Neural crest cell (in vitro differentiated cells): ENCODE results near the gene PLOD1. TPM values are rescaled to one million over a fixed set of nuclear protein-coding genes. Genes with fewer than 3 reads are reported as not detected.

ENCODE experiments used
- DNase-seq: peaks from one replicate; pipeline ENCODE4 v3.0.0; 2021; ENCODE audit warnings: low read depth, mixed read lengths, low spot score
- H3K27ac Mint-ChIP-seq: one replicate; pipeline ENCODE4 v1.8.0; 2021; ENCODE audit warnings: mild to moderate bottlenecking, mixed read lengths; ENCODE audit not compliant: unreplicated experiment
- H3K27me3 Mint-ChIP-seq: 2 replicates; pipeline ENCODE4 v1.8.0; 2021; ENCODE audit warnings: low read depth, mild to moderate bottlenecking, mixed read lengths
- H3K36me3 Mint-ChIP-seq: 2 replicates; pipeline ENCODE4 v1.8.0; 2021; ENCODE audit warnings: low read depth, mild to moderate bottlenecking, mixed read lengths
- H3K4me1 Mint-ChIP-seq: 2 replicates; pipeline ENCODE4 v1.8.0; 2021; ENCODE audit warnings: mixed read lengths
- H3K4me3 Mint-ChIP-seq: one replicate; pipeline ENCODE4 v1.8.0; 2021; ENCODE audit warnings: mild to moderate bottlenecking, mixed read lengths
- H3K9me3 Mint-ChIP-seq: 2 replicates; pipeline ENCODE4 v1.8.0; 2021; ENCODE audit warnings: mixed read lengths
- total RNA-seq: library from RNA; stranded (reverse); gene quantifications from 2 replicates; pipeline ENCODE4 v1.2.1, GENCODE V29; 2021
- TF ChIP-seq, protein P1 (sequence below): fragments of 200-600 bp; sonication (generic); conservative IDR thresholded peaks from 2 replicates; pipeline ENCODE4 v1.5.0; 2021; ENCODE audit warnings: antibody characterized with exemption, mild to moderate bottlenecking

Gene PLOD1
- total RNA-seq, 1 donor from 2014 or later: 58.7 TPM

DNA sequence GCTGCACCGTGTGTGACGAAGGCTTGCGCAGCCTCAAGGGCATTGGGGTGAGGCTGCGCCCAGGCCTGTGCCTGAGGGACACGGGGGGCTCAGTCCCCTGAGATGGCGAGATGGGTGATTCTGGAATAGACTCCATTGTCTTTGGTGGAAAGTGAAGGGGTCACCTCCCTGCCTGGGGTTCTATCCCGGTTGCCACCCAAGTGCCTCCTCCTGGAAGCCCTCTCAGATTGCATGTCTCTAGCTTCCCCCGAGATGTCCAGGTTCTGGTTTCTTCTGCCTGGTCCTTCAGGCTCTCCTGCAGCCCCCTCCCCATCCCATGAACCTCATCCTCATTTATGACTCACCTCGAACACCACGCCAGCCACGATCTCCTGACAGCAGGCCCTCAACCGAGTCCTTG, 23.4 kb downstream of the PLOD1 start:
- H3K4me3 Mint-ChIP-seq: no peak overlapping the region
- H3K27ac Mint-ChIP-seq: no peak overlapping the region
- H3K4me1 Mint-ChIP-seq: no peaks in the 10 kb centered on the region
- TF ChIP-seq, protein P1, sequence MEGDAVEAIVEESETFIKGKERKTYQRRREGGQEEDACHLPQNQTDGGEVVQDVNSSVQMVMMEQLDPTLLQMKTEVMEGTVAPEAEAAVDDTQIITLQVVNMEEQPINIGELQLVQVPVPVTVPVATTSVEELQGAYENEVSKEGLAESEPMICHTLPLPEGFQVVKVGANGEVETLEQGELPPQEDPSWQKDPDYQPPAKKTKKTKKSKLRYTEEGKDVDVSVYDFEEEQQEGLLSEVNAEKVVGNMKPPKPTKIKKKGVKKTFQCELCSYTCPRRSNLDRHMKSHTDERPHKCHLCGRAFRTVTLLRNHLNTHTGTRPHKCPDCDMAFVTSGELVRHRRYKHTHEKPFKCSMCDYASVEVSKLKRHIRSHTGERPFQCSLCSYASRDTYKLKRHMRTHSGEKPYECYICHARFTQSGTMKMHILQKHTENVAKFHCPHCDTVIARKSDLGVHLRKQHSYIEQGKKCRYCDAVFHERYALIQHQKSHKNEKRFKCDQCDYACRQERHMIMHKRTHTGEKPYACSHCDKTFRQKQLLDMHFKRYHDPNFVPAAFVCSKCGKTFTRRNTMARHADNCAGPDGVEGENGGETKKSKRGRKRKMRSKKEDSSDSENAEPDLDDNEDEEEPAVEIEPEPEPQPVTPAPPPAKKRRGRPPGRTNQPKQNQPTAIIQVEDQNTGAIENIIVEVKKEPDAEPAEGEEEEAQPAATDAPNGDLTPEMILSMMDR: no peak
- no peaks in the 10 kb centered on the region for H3K9me3 Mint-ChIP-seq
- no peak for DNase-seq
- no peaks in the 10 kb centered on the region for H3K27me3 Mint-ChIP-seq
- H3K36me3 Mint-ChIP-seq: peaks cover 4% of the 10 kb centered on the region

DNA sequence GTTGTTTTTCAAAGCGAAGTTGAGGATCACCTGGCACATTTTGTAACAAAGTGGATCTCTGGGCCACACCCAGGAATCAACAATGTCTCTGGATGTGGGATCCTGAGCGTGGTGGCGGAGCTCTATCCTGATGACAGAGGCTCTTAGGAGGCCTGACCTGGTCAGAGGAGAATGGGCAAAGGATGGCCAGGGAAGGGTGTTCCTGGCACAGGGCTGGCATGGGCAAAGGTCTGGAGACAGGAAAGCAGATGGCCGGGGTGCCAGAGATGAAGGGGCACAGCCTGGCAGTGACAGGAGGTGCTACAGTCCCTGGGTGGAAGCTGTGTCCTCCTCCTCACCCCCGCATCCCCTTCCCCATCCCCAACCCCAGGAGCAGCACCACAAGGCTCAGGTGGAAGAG, 25.8 kb downstream of the PLOD1 start:
- no peaks in the 10 kb centered on the region for H3K4me1 Mint-ChIP-seq

GRCh38 chr1:11960715-11961114, 26.2 kb downstream of the PLOD1 start:
- DNase-seq: no peak
- Mint-ChIP-seq H3K27ac (no peak overlapping the region), H3K27me3 (no peaks in the 10 kb centered on the region), H3K4me3 (no peak overlapping the region), H3K36me3 (peaks cover 8% of the 10 kb centered on the region), H3K4me1 (no peaks in the 10 kb centered on the region), H3K9me3 (no peaks in the 10 kb centered on the region)
- TF ChIP-seq, protein P1: no peak

More for the DNA sequence above, 25.8 kb downstream of the PLOD1 start:
- Mint-ChIP-seq H3K27ac (no peak overlapping the region), H3K27me3 (no peaks in the 10 kb centered on the region), H3K9me3 (no peaks in the 10 kb centered on the region), H3K4me3 (no peak overlapping the region), H3K36me3 (peaks cover 8% of the 10 kb centered on the region)
- TF ChIP-seq, protein P1: no peak
- no peak for DNase-seq

DNA sequence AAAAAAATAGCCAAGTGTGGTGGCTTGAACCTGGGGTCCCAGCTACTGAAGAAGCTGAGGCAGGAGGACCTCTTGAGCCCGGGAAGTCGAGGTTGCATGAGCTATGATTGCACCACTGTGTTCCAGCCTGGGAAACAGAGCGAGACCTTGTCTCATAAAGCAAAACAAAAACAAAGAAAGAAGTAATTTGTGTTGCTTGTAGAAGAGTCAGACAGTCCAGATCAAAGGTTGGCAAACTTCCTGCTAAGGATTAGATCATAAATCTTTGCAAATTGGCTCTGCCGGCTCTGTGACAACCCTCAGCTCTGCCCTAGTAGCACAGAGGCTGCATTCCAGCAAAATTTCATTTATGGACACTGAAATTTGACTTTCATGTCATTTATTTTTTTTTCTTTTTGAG, 26.7 kb downstream of the PLOD1 start:
- no peaks in the 10 kb centered on the region for H3K9me3 Mint-ChIP-seq
- H3K4me3 Mint-ChIP-seq: no peak overlapping the region
- no peaks in the 10 kb centered on the region for H3K27me3 Mint-ChIP-seq
- H3K4me1 Mint-ChIP-seq: no peaks in the 10 kb centered on the region
- DNase-seq: no peak
- no peak overlapping the region for H3K27ac Mint-ChIP-seq
- TF ChIP-seq, protein P1: no peak
- H3K36me3 Mint-ChIP-seq: peaks cover 8% of the 10 kb centered on the region

- no peaks in the 10 kb centered on the region for H3K4me1 Mint-ChIP-seq
- H3K9me3 Mint-ChIP-seq: no peaks in the 10 kb centered on the region
- no peak overlapping the region for H3K27ac Mint-ChIP-seq
- peaks cover 4% of the 10 kb centered on the region for H3K36me3 Mint-ChIP-seq
- no peak overlapping the region for H3K4me3 Mint-ChIP-seq
- TF ChIP-seq, protein P1: no peak
- H3K27me3 Mint-ChIP-seq: no peaks in the 10 kb centered on the region
- DNase-seq: no peak
Observed at GRCh38 chr1:11963622-11964021, 29.1 kb downstream of the PLOD1 start.

DNA sequence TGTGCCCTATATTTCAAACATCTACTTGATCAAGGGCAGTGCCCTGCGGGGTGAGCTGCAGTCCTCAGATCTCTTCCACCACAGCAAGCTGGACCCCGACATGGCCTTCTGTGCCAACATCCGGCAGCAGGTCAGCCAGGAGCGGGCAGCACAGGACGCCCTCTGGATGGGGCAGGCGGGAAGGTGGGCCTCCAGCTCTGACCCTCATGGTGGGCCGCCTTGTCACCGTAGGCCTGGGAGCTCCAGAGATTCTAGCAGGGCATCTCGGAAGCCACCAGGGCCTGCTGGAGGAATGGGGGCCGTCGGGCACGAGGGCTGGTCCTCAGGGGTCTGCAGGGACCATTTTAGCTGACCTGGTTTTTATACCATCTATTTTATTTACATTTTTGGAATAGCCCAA, 30.1 kb downstream of the PLOD1 start:
- Mint-ChIP-seq H3K36me3 (peaks cover 4% of the 10 kb centered on the region), H3K4me1 (no peaks in the 10 kb centered on the region), H3K27ac (no peak overlapping the region), H3K9me3 (no peaks in the 10 kb centered on the region), H3K27me3 (no peaks in the 10 kb centered on the region), H3K4me3 (no peak overlapping the region)
- TF ChIP-seq, protein P1: no peak
- DNase-seq: no peak
